Osteoblast (primary cell): Measurements from ENCODE around the gene PPP2R5B. TPM values are rescaled to one million over a fixed set of nuclear protein-coding genes. Genes with fewer than 3 reads are reported as not detected.
A peak's percentile ranks its signal among the peaks of the same experiment; 100 is the strongest.

Experiments used
- DNase-seq: peaks from one replicate; pipeline ENCODE4 v3.0.0; 2011; ENCODE audit warnings: low spot score, mixed read lengths; ENCODE audit not compliant: insufficient read length; ENCODE audit errors: missing footprints
- H2AFZ ChIP-seq: 2 replicates; pipeline ENCODE4 v1.6.0; 2011; ENCODE audit warnings: mild to moderate bottlenecking, low read length
- H3K27ac ChIP-seq: 2 replicates; pipeline ENCODE4 v1.5.1; 2011; ENCODE audit warnings: mild to moderate bottlenecking, low read depth, low read length, moderate library complexity
- H3K27me3 ChIP-seq: 2 replicates; pipeline ENCODE4 v1.6.0; 2012; ENCODE audit warnings: mild to moderate bottlenecking, control low read depth, inconsistent platforms, low read length, moderate library complexity; ENCODE audit not compliant: insufficient read depth
- H3K36me3 ChIP-seq: 2 replicates; pipeline ENCODE4 v1.5.1; 2011; ENCODE audit warnings: mild to moderate bottlenecking, low read length, control low read depth, moderate library complexity; ENCODE audit not compliant: insufficient read depth
- H3K4me1 ChIP-seq: 2 replicates; pipeline ENCODE4 v1.5.1; 2011; ENCODE audit warnings: mild to moderate bottlenecking, low read length, control low read depth, moderate library complexity; ENCODE audit not compliant: insufficient read depth
- H3K4me2 ChIP-seq: 2 replicates; pipeline ENCODE4 v1.6.0; 2011; ENCODE audit warnings: mild to moderate bottlenecking, low read length; ENCODE audit not compliant: insufficient read depth
- H3K4me3 ChIP-seq: fragments of 200-600 bp; sonication (generic); 3 replicates; pipeline ENCODE4 v1.5.1; 2012; ENCODE audit warnings: mild to moderate bottlenecking, low read length, inconsistent platforms; ENCODE audit not compliant: insufficient read depth
- H3K79me2 ChIP-seq: 2 replicates; pipeline ENCODE4 v1.6.0; 2012; ENCODE audit warnings: mild to moderate bottlenecking, low read length, control low read depth, inconsistent platforms; ENCODE audit not compliant: insufficient read depth
- H3K9me3 ChIP-seq: 2 replicates; pipeline ENCODE4 v1.5.1; 2011; ENCODE audit warnings: low read depth, low read length, control low read depth
- H4K20me1 ChIP-seq: 2 replicates; pipeline ENCODE4 v1.6.0; 2012; ENCODE audit warnings: mild to moderate bottlenecking, low read length, control low read depth; ENCODE audit not compliant: insufficient read depth
- total RNA-seq: library from RNA; depleted of rRNA; stranded (reverse); fragments of >200 nt; gene quantifications from 2 replicates; pipeline ENCODE4 v1.2.3, GENCODE V29; 2012
- TF ChIP-seq, protein P1 (sequence below): IDR thresholded peaks from 2 replicates; pipeline ENCODE4 v1.5.1; 2011; ENCODE audit warnings: mild to moderate bottlenecking, low read depth, low read length, moderate library complexity; ENCODE audit errors: extremely low read depth

PPP2R5B gene
- total RNA-seq, 1 donor, result 6.2 TPM

DNA sequence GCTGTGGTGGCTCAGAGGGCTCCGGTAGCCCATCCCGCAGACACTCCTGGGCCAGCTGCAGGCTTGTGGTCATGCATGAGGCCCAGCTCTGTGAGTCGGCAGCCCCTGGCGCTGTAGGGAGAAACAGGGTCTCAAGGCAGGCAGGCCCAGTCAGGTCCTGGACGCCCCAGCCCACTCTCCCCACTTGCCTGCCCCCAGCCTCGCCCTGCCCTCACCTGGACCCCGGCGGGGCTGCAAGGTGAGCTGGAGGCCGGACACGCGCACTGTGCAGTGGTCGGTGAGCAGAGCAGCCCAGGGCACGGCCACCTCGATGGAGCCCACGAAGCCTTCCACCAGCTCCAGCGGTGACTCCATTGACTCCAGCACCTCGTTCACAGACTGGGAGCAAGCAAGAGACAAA lies 10.4 kb upstream of the PPP2R5B start:
- Histone ChIP-seq H3K79me2 (peaks cover 22% of the 10 kb centered on the region), H3K4me1 (peaks cover 21% of the 10 kb centered on the region), H3K4me3 (no peak overlapping the region), H3K36me3 (peaks cover 31% of the 10 kb centered on the region), H2AFZ (no peak overlapping the region), H3K4me2 (no peak overlapping the region), H3K27ac (no peak overlapping the region), H4K20me1 (no peaks in the 10 kb centered on the region), H3K9me3 (no peaks in the 10 kb centered on the region), H3K27me3 (no peaks in the 10 kb centered on the region)
- TF ChIP-seq, protein P1, sequence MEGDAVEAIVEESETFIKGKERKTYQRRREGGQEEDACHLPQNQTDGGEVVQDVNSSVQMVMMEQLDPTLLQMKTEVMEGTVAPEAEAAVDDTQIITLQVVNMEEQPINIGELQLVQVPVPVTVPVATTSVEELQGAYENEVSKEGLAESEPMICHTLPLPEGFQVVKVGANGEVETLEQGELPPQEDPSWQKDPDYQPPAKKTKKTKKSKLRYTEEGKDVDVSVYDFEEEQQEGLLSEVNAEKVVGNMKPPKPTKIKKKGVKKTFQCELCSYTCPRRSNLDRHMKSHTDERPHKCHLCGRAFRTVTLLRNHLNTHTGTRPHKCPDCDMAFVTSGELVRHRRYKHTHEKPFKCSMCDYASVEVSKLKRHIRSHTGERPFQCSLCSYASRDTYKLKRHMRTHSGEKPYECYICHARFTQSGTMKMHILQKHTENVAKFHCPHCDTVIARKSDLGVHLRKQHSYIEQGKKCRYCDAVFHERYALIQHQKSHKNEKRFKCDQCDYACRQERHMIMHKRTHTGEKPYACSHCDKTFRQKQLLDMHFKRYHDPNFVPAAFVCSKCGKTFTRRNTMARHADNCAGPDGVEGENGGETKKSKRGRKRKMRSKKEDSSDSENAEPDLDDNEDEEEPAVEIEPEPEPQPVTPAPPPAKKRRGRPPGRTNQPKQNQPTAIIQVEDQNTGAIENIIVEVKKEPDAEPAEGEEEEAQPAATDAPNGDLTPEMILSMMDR, result no peak
- DNase-seq, result no peak

DNA sequence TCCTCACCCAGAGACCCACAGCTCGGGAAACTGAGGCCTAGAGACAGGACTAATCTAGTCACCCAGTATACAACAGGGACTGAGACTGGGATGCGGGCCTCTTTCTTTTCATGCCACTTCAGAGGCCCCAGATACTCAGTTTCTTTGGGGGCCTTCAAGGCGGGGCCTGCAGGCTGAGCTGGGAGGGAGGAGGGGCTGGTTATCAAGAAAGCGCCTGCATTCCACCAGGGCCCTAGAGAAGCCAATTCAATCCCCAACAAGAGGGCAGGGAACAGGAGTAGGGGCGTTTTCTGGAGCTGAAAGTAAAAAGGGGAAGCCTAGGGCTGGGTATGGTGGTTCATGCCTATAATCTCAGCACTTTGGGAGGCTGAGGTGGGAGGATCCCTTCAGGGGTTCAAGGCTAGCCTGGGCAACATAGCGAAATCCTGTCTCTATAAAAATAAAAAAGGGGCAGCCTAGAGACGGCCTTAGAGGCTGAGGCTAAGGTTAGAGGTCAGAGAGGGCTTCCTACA lies 9.1 kb upstream of the PPP2R5B start:
- Histone ChIP-seq H3K27me3 (no peaks in the 10 kb centered on the region), H3K9me3 (no peaks in the 10 kb centered on the region), H3K4me2 (peak overlapping the region; percentile 99), H3K4me1 (peaks cover 21% of the 10 kb centered on the region), H3K79me2 (peaks cover 22% of the 10 kb centered on the region), H3K36me3 (peaks cover 20% of the 10 kb centered on the region), H4K20me1 (no peaks in the 10 kb centered on the region), H3K4me3 (peak overlapping the region; percentile 75), H3K27ac (peak overlapping the region; percentile 59), H2AFZ (no peak overlapping the region)
- TF ChIP-seq, protein P1, result no peak
- peak; percentile 68 for DNase-seq

DNA sequence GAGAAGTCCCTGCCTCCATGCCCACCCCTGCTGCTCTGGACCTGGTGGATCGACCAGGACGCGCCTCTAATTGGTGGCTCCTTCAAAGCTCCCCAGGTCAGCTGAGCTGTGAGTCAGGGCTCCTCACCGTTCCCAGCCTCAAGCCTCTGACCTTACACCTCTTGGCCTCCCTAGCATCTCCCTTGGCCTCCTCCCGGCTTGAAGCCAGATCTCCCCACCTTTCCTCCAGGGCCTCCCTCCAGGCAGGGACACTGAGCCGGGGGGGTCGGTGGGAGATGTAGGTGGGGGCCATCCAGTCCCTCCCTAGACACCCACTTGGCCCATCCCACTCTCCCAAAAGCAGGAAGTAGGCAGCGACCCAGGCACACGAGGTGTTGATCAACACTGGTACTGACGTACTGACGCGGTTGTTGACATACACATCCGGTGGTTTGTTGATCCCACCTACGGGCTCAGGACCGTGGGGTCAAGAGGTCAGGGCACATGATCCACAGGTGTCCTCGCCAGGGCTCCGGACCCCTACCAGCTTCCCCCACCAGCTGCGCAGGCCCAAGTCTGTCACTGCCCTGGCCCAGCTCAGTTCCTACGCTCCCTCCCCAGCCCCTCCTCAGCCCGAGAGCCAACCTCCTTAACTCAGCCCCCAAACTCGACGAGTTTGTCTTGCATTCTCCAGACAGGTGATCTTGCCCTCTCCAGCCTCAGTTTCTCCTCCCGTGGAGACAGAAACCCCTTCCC lies 8.3 kb upstream of the PPP2R5B start:
- TF ChIP-seq, protein P1, result no peak
- H3K4me3 ChIP-seq, result peak overlapping the region; percentile 75
- peaks cover 21% of the 10 kb centered on the region for H3K4me1 ChIP-seq
- peak; percentile 95 for DNase-seq
- H3K79me2 ChIP-seq, result peaks cover 22% of the 10 kb centered on the region
- H3K9me3 ChIP-seq, result no peaks in the 10 kb centered on the region
- peak overlapping the region; percentile 59 for H3K27ac ChIP-seq
- peak overlapping the region; percentile 99 for H3K4me2 ChIP-seq
- no peaks in the 10 kb centered on the region for H3K27me3 ChIP-seq
- H2AFZ ChIP-seq, result peak overlapping the region; percentile 20
- no peaks in the 10 kb centered on the region for H4K20me1 ChIP-seq
- peaks cover 12% of the 10 kb centered on the region for H3K36me3 ChIP-seq
